Gastroesophageal sphincter (tissue), 4 donors: ENCODE data around the gene MRPS18A. TPM values are rescaled to one million over a fixed set of nuclear protein-coding genes. Genes with fewer than 3 reads are reported as not detected.

Experiments used
- ATAC-seq: fragments of 150-250 bp; one replicate; pipeline ENCODE4 v1.9.1; 2016; ENCODE audit warnings: mild to moderate bottlenecking, moderate library complexity
- H3K27ac ChIP-seq, 4 donors: fragments of 200-600 bp; sonication (generic) in 3 of 4; 1 replicate in 3 of 4; 2 replicates in 1 of 4; pipeline ENCODE4 v1.5.1; 2016 to 2019
- H3K27me3 ChIP-seq: fragments of 200-600 bp; sonication (generic); one replicate; pipeline ENCODE4 v1.5.1; 2019
- H3K36me3 ChIP-seq, 2 donors: fragments of 200-600 bp; sonication (generic); one replicate each; pipeline ENCODE4 v1.5.1; 2019; ENCODE audit warnings: control low read depth in 1 of 2
- H3K4me1 ChIP-seq, 3 donors: fragments of 200-600 bp; sonication (generic); 1 replicate in 2 of 3; 2 replicates in 1 of 3; pipeline ENCODE4 v1.5.1; 2016 to 2019; ENCODE audit warnings: control low read depth in 2 of 3
- H3K4me3 ChIP-seq, 2 donors: fragments of 200-600 bp; sonication (generic); one replicate each; pipeline ENCODE4 v1.5.1; 2019; ENCODE audit warnings: mild to moderate bottlenecking in 1 of 2, moderate library complexity in 1 of 2
- H3K9me3 ChIP-seq, 3 donors: fragments of 200-600 bp; sonication (generic); one replicate each; pipeline ENCODE4 v1.5.1; 2017 to 2019; ENCODE audit warnings: control low read depth in 2 of 3
- CTCF ChIP-seq, 4 experiments: fragments of 200-600 bp in 2 of 4; fragments of 450-650 bp in 2 of 4; sonication (generic) in 1 of 4; IDR thresholded peaks; one replicate each; pipeline ENCODE4 v1.5.1; 2017 to 2019; ENCODE audit warnings: antibody characterized with exemption in 4 of 4, mild to moderate bottlenecking in 2 of 4, moderate library complexity in 2 of 4
- EP300 ChIP-seq: sonication (generic); formaldehyde crosslinking; IDR thresholded peaks from one replicate; pipeline ENCODE4 v1.6.1; 2017; ENCODE audit warnings: antibody characterized with exemption, mild to moderate bottlenecking
- POLR2A ChIP-seq, 2 donors: fragments of 450-650 bp; IDR thresholded peaks; one replicate each; pipeline ENCODE4 v1.6.1; 2017; ENCODE audit warnings: antibody characterized with exemption in 2 of 2, mild to moderate bottlenecking in 2 of 2, moderate library complexity in 1 of 2
- POLR2AphosphoS5 ChIP-seq: sonication (generic); formaldehyde crosslinking; IDR thresholded peaks from one replicate; pipeline ENCODE4 v1.6.1; 2017; ENCODE audit warnings: antibody characterized with exemption
- WGBS, 2 donors: methylation state at CpG; one replicate each; pipeline ENCODE4 v1.1.5; 2018; ENCODE audit warnings: low coverage in 1 of 2; 5-methylcytosine and 5-hydroxymethylcytosine counted together
- total RNA-seq, 4 donors: library from RNA; depleted of rRNA; stranded (reverse); fragments of >200 nt; gene quantifications; one replicate each; pipeline ENCODE4 v1.1.0, GENCODE V29; 2016

MRPS18A gene
- total RNA-seq, 4 donors from 2014 or later = 36.3 to 47.3 (median 38.6) TPM

DNA sequence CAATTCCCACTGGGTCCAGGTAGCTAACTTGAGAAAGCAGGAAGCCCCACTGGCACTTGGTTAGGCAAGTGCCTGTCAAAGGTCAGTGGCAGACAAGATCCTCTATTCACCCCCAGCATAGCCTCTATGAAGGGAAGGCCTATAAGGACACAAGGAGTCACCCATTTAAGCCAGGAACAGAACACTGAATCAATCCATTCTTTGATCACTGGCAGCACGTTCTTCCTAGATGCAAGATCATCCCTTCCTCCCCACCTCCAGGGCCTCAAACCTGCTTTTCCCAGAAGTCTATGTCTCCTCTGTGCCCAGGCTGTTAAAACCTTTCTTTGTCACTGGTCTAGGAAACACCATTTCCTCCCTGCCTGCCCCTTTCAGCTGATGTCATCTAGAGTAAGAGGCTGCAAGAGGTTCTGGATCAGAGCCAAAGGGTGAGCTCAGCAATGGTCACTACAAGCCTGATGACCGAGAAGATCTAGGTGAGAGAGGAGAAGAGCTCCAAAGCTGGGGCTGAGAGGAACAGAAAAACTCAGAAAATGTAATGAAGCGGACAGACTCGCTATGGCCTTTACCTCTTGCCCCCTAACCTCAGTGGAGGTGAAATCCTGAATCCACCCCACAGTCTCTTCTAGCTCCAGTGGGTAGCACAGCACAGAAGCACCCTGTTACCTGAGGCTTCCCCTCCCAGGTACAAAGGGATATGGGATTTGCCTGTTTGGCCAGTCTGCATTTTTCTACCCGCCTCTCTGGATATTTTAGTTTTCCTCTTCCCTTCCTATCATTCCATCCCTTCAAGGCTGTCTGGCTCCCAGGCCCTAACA lies 60.4 kb downstream of the MRPS18A start:
- peak; percentile 16 for ATAC-seq
- TF ChIP-seq POLR2AphosphoS5 (peak; percentile 24), CTCF (IDR thresholded peaks at IDR 0.05) (no peak), POLR2A (IDR thresholded peaks at IDR 0.05) (no peak), EP300 (no peak)
- 64% methylated on average over 5 of the region's 5 CpGs; no CpG with 5 or more reads in 1 of the 2 donors for WGBS, 2 donors

DNA sequence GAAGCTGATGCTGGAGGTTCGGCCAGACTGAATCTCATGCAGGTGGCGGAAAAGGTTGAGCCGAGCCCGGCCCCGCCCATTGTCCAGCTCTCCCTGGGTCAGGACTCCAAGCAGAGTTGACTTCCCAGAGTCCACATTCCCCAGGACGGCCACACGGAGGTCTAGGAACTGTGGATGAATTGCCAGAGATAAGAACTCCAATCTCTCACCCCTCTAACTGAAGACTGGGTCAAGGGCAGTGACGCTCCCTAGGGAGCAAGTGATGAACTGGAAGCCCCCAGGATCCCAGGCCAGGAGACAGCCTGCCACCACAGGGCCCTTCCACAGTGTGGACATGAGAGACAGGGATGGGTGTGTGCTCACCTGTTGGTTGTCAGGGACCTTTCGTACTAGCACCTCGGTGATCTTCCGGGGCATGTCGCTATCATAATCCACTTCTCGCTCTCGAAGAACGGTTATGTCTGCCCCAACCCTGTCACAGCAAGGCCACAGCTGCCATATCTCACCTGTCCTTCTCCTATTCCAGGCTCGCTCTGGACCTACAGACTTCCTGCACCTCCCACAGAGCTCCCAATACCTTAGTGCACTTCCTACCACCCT lies 62.1 kb downstream of the MRPS18A start:
- no peak for ATAC-seq
- Histone ChIP-seq H3K4me1 (peaks cover 0 to 39% (median 11%) of the 10 kb centered on the region in 3 donors), H3K4me3 (no peak overlapping the region), H3K36me3 (peaks cover 0 to 57% of the 10 kb centered on the region in 2 donors), H3K9me3 (no peaks in the 10 kb centered on the region), H3K27me3 (no peaks in the 10 kb centered on the region), H3K27ac (no peak overlapping the region)
- TF ChIP-seq EP300 (no peak), POLR2A (IDR thresholded peaks at IDR 0.05) (no peak), CTCF (IDR thresholded peaks at IDR 0.05) (no peak), POLR2AphosphoS5 (no peak)
- WGBS, 2 donors = 96 to 100% methylated on average over 1 to 8 of the region's 16 CpGs

More for the DNA sequence above, 60.4 kb downstream of the MRPS18A start:
- H3K4me1 ChIP-seq = peaks cover 0 to 44% (median 12%) of the 10 kb centered on the region in 3 donors
- H3K4me3 ChIP-seq = peak overlapping the region in 1 of 2 donors; percentile 4
- H3K27ac ChIP-seq = peak overlapping the region in 3 of 4 donors; percentile 97 to 99 (median 97)
- peaks cover 0 to 40% of the 10 kb centered on the region in 2 donors for H3K36me3 ChIP-seq
- no peaks in the 10 kb centered on the region for H3K9me3 ChIP-seq
- H3K27me3 ChIP-seq = no peaks in the 10 kb centered on the region

DNA sequence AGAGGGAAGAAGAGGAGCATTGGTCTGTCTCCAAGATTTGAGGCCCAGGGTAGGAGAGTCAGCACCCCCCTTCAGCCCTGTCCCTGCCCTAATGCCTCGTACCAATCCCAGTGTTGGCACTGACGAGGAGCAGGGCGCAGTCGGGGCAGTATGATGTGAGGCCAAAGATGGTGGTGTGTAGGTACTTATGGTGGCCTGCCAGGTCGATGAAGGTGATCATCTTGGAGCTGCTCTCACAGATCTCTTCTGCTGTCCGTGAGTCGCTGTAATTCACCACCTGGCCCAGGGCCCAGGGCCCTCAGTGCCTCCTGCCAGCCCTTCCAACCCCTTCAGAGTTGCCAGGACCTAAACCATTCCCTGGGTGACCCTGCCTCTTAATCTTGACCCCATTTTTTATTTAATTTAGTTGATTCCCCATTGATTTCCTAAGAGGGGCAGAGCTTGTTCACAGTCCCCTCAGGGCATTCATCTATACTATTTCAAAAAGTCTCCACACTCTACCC lies 62.8 kb downstream of the MRPS18A start:
- ATAC-seq = no peak
- H3K27ac ChIP-seq = no peak overlapping the region
- WGBS, 2 donors = 77% methylated on average over 2 of the region's 7 CpGs; no CpG with 5 or more reads in 1 of the 2 donors
- H3K27me3 ChIP-seq = no peaks in the 10 kb centered on the region
- TF ChIP-seq POLR2A (IDR thresholded peaks at IDR 0.05) = no peak
- no peak for TF ChIP-seq CTCF (IDR thresholded peaks at IDR 0.05)
- TF ChIP-seq EP300 = no peak
- no peak for TF ChIP-seq POLR2AphosphoS5
- H3K36me3 ChIP-seq = peaks cover 0 to 64% of the 10 kb centered on the region in 2 donors
- H3K4me3 ChIP-seq = no peak overlapping the region
- H3K9me3 ChIP-seq = no peaks in the 10 kb centered on the region
- peaks cover 0 to 34% (median 9%) of the 10 kb centered on the region in 3 donors for H3K4me1 ChIP-seq

- 80% methylated on average over 1 of the region's 12 CpGs; no CpG with 5 or more reads in 1 of the 2 donors for WGBS, 2 donors
- Histone ChIP-seq H3K27ac (no peak overlapping the region), H3K4me3 (no peak overlapping the region), H3K9me3 (no peaks in the 10 kb centered on the region), H3K27me3 (no peaks in the 10 kb centered on the region), H3K36me3 (peaks cover 0 to 69% of the 10 kb centered on the region in 2 donors), H3K4me1 (peaks cover 0 to 34% (median 9%) of the 10 kb centered on the region in 3 donors)
- TF ChIP-seq CTCF (IDR thresholded peaks at IDR 0.05) (no peak), POLR2A (IDR thresholded peaks at IDR 0.05) (no peak), EP300 (no peak), POLR2AphosphoS5 (no peak)
- ATAC-seq = no peak
Observed at GRCh38 chr6:43623880-43624785, 63.5 kb downstream of the MRPS18A start.
